ENCODE measurements around the gene SECTM1. TPM values are rescaled to one million over a fixed set of nuclear protein-coding genes. Genes with fewer than 3 reads are reported as not detected.

Gene SECTM1
- total and polyA plus RNA-seq, 9 donors = 2.6 to 6.3 (median 3.7) TPM

DNA sequence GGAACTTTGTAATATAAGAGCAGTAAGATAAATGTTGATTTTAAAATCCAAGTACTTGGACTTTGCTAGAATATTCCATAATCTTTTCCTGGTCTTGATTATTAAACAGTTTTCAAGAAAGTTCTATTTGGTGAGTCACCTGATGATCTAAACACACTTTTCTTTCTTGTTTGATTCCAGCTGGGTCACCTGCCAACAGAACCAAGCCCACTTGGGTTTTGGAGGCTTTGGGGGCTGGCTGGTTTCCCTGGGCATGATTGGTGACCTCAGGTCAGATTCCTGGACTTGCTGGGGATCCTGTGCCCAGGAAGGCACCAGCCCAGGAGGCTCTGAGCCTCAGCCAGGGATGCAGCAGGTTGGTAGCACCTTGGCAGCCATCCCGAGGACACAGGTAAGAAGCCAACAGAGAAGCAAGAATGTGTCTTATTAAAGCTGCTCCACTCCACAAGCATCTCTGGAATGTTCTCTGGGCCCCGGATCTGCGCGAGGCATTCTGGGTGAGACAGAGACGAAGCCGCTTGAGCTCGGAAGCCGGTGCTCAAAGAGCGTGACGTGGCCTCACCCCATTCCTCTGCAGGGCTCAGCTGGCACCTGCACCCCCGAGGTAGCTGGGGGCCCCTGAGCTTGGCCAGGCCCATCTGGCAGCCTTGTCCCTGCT, 22.3 kb upstream of the SECTM1 start:
- 48% methylated on average over 11 of the region's 11 CpGs for WGBS (ENCODE audit: insufficient coverage)

GRCh38 chr17:82354804-82355308, 21.3 kb upstream of the SECTM1 start:
- no peak for DNase-seq
- Histone ChIP-seq H3K27me3 (ENCODE audit: control insufficient read depth, insufficient read depth, low read length) (peaks cover 18% of the 10 kb centered on the region), H3K4me1 (ENCODE audit: control insufficient read depth, insufficient read depth, low read length) (peaks cover 43% of the 10 kb centered on the region), H3K9me3 (replicated peaks; ENCODE audit: control insufficient read depth, low read depth, low read length) (no peaks in the 10 kb centered on the region), H3K4me3 (ENCODE audit: low read length) (no peak overlapping the region), H3K27ac (ENCODE audit: low read length) (no peak overlapping the region), H3K36me3 (ENCODE audit: control insufficient read depth, insufficient read depth, low read length) (no peaks in the 10 kb centered on the region)
- 95% methylated on average over 3 of the region's 7 CpGs for WGBS (ENCODE audit: insufficient coverage)

More for the DNA sequence above, 22.3 kb upstream of the SECTM1 start:
- Histone ChIP-seq H3K27ac (ENCODE audit: low read length) (peak overlapping the region; percentile 42), H3K36me3 (ENCODE audit: control insufficient read depth, insufficient read depth, low read length) (no peaks in the 10 kb centered on the region), H3K4me1 (ENCODE audit: control insufficient read depth, insufficient read depth, low read length) (peaks cover 42% of the 10 kb centered on the region), H3K27me3 (ENCODE audit: control insufficient read depth, insufficient read depth, low read length) (peaks cover 18% of the 10 kb centered on the region), H3K9me3 (replicated peaks; ENCODE audit: control insufficient read depth, low read depth, low read length) (no peaks in the 10 kb centered on the region), H3K4me3 (ENCODE audit: low read length) (no peak overlapping the region)
- peak; percentile 83 for DNase-seq

- Histone ChIP-seq H3K27ac (ENCODE audit: low read length) (no peak overlapping the region), H3K4me3 (ENCODE audit: low read length) (no peak overlapping the region), H3K4me1 (ENCODE audit: control insufficient read depth, insufficient read depth, low read length) (peaks cover 52% of the 10 kb centered on the region), H3K9me3 (replicated peaks; ENCODE audit: control insufficient read depth, low read depth, low read length) (no peaks in the 10 kb centered on the region), H3K36me3 (ENCODE audit: control insufficient read depth, insufficient read depth, low read length) (no peaks in the 10 kb centered on the region), H3K27me3 (ENCODE audit: control insufficient read depth, insufficient read depth, low read length) (peaks cover 12% of the 10 kb centered on the region)
- DNase-seq = no peak
- WGBS (ENCODE audit: insufficient coverage) = 90% methylated on average over 2 of the region's 8 CpGs
Measured at GRCh38 chr17:82353484-82353883, 19.9 kb upstream of the SECTM1 start.

GRCh38 chr17:82351713-82352488, 18.3 kb upstream of the SECTM1 start:
- Histone ChIP-seq H3K4me1 (ENCODE audit: control insufficient read depth, insufficient read depth, low read length) (peaks cover 48% of the 10 kb centered on the region), H3K27ac (ENCODE audit: low read length) (no peak overlapping the region), H3K9me3 (replicated peaks; ENCODE audit: control insufficient read depth, low read depth, low read length) (no peaks in the 10 kb centered on the region), H3K36me3 (ENCODE audit: control insufficient read depth, insufficient read depth, low read length) (no peaks in the 10 kb centered on the region), H3K4me3 (ENCODE audit: low read length) (no peak overlapping the region), H3K27me3 (ENCODE audit: control insufficient read depth, insufficient read depth, low read length) (peaks cover 10% of the 10 kb centered on the region)
- WGBS (ENCODE audit: insufficient coverage) = 12% methylated on average over 14 of the region's 26 CpGs
- peak; percentile 89 for DNase-seq

DNA sequence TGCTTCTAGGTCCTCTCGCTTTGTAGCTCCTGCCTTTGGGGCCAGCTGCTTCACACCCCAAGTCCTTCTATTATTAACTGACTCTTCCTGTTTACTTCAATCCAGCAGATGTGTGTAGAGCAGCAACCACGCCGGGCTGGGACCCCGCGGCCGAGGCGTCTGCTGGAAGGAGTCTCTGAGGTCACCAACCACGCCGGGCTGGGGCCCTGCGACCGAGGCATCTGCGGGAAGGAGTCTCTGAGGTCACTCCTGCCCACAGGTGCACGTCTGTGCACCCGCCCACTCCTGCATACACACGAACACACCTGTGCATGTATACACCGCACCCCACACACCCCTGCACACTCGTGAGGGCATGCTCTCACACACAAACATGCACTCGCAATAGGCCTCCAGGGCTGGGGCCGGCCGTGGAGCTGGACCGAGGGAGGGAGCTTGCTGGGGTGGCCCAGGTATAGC, 17.7 kb upstream of the SECTM1 start:
- Histone ChIP-seq H3K27ac (ENCODE audit: low read length) (no peak overlapping the region), H3K4me1 (ENCODE audit: control insufficient read depth, insufficient read depth, low read length) (peaks cover 45% of the 10 kb centered on the region), H3K36me3 (ENCODE audit: control insufficient read depth, insufficient read depth, low read length) (no peaks in the 10 kb centered on the region), H3K9me3 (replicated peaks; ENCODE audit: control insufficient read depth, low read depth, low read length) (no peaks in the 10 kb centered on the region), H3K27me3 (ENCODE audit: control insufficient read depth, insufficient read depth, low read length) (peaks cover 9% of the 10 kb centered on the region), H3K4me3 (ENCODE audit: low read length) (no peak overlapping the region)
- WGBS (ENCODE audit: insufficient coverage) = 48% methylated on average over 21 of the region's 21 CpGs
- no peak for DNase-seq

- Histone ChIP-seq H3K4me3 (ENCODE audit: low read length) (no peak overlapping the region), H3K4me1 (ENCODE audit: control insufficient read depth, insufficient read depth, low read length) (peaks cover 37% of the 10 kb centered on the region), H3K36me3 (ENCODE audit: control insufficient read depth, insufficient read depth, low read length) (no peaks in the 10 kb centered on the region), H3K9me3 (replicated peaks; ENCODE audit: control insufficient read depth, low read depth, low read length) (no peaks in the 10 kb centered on the region), H3K27me3 (ENCODE audit: control insufficient read depth, insufficient read depth, low read length) (peaks cover 7% of the 10 kb centered on the region), H3K27ac (ENCODE audit: low read length) (no peak overlapping the region)
- no peak for DNase-seq
- whole genome bisulfite sequencing (ENCODE audit: insufficient coverage) = 86% methylated on average over 24 of the region's 28 CpGs
Measured at GRCh38 chr17:82350182-82351030, 16.8 kb upstream of the SECTM1 start.

GRCh38 chr17:82349287-82349701, 15.7 kb upstream of the SECTM1 start:
- 10% methylated on average over 2 of the region's 11 CpGs for WGBS (ENCODE audit: insufficient coverage)
- peak overlapping the region; percentile 2 for H3K27ac ChIP-seq (ENCODE audit: low read length)
- peaks cover 37% of the 10 kb centered on the region for H3K4me1 ChIP-seq (ENCODE audit: control insufficient read depth, insufficient read depth, low read length)
- peak; percentile 82 for DNase-seq
- peaks cover 7% of the 10 kb centered on the region for H3K27me3 ChIP-seq (ENCODE audit: control insufficient read depth, insufficient read depth, low read length)
- no peaks in the 10 kb centered on the region for H3K9me3 ChIP-seq (replicated peaks; ENCODE audit: control insufficient read depth, low read depth, low read length)
- H3K4me3 ChIP-seq (ENCODE audit: low read length) = no peak overlapping the region
- no peaks in the 10 kb centered on the region for H3K36me3 ChIP-seq (ENCODE audit: control insufficient read depth, insufficient read depth, low read length)

DNA sequence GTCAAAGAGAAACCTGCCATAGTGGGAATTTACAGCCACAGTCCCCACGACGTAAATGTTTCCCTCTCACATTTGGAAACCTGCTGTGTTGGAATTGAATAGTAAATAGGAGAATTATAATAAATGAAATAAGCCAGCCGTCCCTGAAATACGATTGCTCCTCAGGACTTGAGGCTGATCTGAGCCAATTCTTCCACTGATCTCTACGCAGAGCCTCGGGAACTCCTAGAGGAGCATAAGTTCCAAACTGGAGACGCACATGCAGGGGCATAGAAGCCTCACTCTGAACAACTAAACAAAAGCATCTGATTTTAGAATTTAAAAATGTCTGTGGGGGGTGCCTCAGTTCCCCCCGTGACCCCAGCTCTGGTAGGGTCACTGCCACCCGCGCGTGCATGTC, 15.3 kb upstream of the SECTM1 start:
- Histone ChIP-seq H3K4me3 (ENCODE audit: low read length) (no peak overlapping the region), H3K36me3 (ENCODE audit: control insufficient read depth, insufficient read depth, low read length) (no peaks in the 10 kb centered on the region), H3K9me3 (replicated peaks; ENCODE audit: control insufficient read depth, low read depth, low read length) (no peaks in the 10 kb centered on the region), H3K4me1 (ENCODE audit: control insufficient read depth, insufficient read depth, low read length) (peaks cover 36% of the 10 kb centered on the region), H3K27me3 (ENCODE audit: control insufficient read depth, insufficient read depth, low read length) (peaks cover 7% of the 10 kb centered on the region), H3K27ac (ENCODE audit: low read length) (no peak overlapping the region)
- DNase-seq = peak; percentile 65
- WGBS (ENCODE audit: insufficient coverage) = 64% methylated on average over 4 of the region's 11 CpGs

- Histone ChIP-seq H3K36me3 (ENCODE audit: control insufficient read depth, insufficient read depth, low read length) (no peaks in the 10 kb centered on the region), H3K9me3 (replicated peaks; ENCODE audit: control insufficient read depth, low read depth, low read length) (no peaks in the 10 kb centered on the region), H3K4me1 (ENCODE audit: control insufficient read depth, insufficient read depth, low read length) (peaks cover 32% of the 10 kb centered on the region), H3K27ac (ENCODE audit: low read length) (no peak overlapping the region), H3K4me3 (ENCODE audit: low read length) (no peak overlapping the region), H3K27me3 (ENCODE audit: control insufficient read depth, insufficient read depth, low read length) (peaks cover 7% of the 10 kb centered on the region)
- no peak for DNase-seq
- WGBS (ENCODE audit: insufficient coverage) = 38% methylated on average over 6 of the region's 9 CpGs
Measured at GRCh38 chr17:82348434-82348833, 14.9 kb upstream of the SECTM1 start.

Measured in muscle of leg (tissue), 11 donors.